H4 (cell line): ENCODE data around the gene RNF126. TPM values are rescaled to one million over a fixed set of nuclear protein-coding genes. Genes with fewer than 3 reads are reported as not detected.

Source experiments
- DNase-seq: peaks from one replicate; pipeline ENCODE4 v3.0.0-alpha.2; 2015; ENCODE audit warnings: low spot score
- total RNA-seq: library from RNA; depleted of rRNA; stranded (reverse); fragments of >200 nt; shearing (Covaris generic); gene quantifications from 2 replicates; pipeline ENCODE4 v1.2.3, GENCODE V29; 2014

RNF126 gene
- total RNA-seq, 1 experiment from 2014 or later, result 23.8 TPM

DNA sequence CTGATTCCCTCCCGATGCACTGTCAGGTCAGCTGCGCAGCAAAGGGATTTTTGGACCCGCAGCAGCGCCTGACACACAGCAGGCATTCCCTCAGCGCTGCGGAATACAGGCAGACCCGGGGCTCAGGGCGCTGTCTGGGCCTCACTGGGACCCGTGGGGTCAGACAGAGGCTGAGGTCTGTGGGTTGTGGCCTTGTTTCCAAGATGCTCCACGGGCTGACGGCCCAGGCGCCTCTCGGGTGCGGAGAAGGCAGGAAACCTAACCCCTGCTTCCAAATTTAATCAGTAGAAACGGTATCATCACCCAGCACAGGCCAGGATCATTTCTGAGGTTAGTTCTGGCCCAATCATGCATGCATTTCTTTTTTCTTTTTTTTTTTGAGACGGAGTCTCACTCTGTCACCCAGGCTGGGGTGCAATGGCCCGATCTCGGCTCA is 686 bp upstream of the RNF126 start:
- DNase-seq, result no peak

DNA sequence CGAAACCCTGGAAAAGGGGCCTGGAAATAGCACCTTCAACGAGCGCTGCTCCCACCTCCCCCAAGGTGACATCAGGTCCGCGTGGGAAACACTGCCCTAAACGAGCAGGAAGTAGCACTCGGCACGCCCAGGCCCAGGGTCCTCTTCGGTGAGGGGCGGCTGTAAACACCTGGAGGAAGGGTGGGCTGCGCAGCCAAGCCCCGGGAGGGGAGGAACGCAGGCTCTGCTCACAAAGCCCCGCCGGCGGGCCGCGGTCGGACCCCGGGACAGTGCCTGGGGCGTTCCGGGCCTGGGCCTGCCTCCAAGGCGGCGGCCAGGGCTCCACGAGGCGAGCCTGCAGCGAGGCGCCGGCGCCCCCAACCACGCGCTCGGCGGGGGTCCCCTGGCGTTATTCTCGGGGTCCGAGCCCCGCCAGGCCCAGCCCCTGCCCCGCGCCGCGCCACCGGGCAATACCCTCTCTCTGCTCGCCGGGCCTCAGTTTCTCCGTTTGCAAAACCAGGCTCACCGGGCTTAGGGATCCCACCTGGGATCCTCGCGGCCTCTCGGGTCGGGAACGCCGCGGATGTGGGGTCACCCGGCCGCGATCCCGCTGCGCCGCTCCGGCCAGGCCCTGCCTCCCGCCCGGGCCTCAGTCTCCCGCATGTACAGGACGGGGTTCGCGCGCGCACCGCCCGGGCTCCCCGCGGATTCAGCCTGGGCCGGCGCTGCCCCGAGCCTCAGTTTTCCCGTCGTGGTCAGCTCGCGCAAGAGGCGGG is 630 bp downstream of the RNF126 start:
- no peak for DNase-seq

DNA sequence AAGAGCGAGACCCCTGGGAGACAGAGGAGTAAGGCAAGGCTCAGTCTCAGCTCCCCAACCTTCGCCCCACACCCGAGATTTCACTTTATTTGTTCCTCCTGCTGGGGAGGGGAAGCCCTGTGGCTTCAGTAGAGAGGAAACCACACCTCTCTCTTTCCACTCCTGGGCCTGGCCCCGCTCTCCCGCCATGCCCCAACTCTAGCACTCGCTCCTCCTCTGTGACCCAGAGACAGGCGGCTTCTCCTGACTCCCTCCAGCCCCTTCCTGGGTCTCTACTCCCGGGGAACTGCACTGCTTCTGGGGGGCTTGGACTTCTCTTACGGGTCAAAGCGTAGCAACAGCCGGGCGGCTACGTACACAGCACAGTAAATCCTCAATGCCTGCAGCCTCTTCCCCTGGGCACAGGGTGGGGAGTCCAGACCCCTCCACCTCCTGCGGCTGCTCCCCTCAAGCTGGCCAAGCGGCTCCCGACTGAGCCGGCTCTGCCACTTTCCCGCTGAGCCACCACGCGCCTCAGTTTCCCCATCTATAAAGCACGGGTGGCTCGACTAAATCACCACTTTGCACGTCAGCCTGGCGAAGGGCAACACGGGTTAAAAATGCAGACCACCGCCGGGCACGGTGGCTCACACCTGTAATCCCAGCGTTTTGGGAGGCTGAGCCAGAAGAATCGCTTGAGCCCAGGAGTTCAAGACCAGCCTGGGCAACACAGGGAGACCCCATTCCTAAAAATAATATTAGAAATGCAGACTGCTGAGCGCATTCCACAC is 1.4 kb downstream of the RNF126 start:
- DNase-seq, result no peak

DNA sequence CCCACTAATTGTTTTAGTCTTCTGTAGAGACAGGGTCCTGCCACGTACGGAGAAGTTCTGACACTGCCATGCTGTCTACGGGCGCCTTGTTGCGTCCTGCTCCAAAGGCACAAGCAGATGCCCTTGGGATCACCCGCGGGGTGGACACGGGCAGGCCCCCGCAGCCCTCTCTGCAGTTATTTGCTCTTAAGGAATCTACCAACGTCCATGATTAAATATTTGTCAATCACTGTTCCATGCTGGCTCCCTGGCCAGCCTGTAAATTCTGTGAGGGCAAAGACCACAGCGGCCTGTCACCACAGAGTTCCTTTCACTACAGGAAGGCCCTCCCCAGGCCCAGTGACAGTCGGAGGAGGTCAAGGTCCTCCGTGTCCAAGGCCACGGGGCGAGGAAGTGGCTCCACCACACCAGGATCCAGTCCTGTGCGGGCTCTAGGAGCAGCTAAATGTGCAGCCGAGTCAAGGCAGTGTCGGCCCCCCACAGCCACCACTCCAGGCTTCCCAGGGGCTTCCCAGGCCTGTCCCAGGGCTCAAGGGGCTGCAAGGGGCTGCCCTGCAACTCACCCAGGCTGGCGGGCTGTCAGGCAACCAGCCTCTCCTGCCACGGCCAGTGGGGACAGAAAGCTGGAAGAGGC is 2.1 kb downstream of the RNF126 start:
- no peak for DNase-seq

DNA sequence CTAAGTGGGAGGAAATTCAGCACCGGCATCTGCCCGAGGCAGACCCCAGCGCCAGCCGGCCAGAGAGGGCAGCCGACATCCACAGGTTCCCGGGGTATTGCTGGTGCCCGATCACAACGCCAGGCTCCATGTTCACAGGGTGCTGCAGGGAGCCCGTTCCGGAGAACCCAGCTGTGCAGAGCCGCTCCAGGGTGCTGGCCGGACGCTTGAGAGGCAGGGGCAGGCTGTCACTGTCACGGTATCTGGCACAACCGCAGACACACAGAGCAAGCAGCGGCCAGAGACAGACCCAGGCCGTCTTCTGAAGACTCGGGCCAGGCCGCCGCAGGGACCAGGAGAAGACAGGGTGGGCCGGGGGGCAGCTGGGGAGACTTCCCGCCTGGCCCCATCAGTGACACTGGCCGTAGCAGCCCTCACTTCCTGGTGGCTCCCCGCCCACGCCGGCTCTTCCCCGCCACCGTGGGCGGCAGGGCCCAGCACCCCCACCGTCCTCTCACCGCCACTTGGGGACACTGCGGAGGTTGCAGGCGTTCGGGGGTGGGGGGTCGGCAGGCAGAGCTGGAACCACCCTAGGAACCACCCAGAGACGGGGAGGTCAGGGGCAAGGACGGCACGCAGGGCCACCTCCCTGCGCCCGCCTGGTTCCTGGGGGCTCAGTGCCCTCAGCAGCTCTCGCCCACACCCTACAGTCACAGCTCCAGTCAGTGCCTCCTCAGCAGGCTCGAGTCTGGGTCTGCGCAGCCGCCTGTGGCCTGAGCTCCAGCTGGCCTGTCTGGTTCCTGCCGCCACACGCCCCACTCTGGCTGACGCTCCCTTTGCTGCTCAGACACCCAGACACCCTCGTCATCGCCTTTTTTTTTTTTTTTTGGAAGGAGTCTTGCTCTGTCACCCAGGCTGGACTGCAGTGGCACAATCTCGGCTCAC is 3.8 kb downstream of the RNF126 start:
- DNase-seq, result no peak

DNA sequence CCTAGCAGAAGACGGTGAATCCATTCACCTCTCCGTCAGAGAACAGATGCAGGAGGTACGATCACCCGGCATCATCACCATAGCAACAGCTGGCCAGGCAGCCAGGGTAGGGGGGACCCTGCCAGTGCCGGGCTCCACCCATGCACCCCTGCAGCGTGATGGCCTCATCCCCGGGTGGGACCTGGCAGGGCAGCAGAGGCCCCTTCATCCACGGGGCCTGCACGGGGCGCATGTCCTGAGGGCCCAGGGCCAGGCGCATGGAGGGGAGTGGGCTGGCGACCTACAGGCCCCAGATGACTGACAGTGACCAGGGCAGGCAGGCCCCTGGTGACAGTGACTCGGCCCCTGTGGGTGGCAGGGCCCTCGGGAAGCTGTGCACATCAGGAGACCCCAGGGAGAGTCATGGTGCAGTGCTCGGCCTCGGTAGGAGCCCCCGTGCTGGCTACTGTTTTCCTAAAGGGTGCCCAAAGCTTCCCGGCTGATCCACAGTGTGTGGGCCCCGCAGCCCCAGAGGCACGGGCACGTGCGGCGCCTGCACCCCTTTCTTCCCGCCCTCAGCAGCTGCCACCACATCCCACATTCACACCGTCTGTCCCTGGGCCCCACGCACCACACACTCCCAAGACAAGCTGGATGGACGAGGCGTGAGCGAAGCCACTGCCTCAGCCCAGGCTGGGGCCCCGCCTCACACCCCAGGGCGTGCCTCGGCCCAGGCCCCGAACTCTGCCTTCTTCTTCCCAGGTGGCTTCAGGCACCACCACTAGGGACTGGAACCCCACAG is 4.8 kb downstream of the RNF126 start:
- DNase-seq, result no peak

DNA sequence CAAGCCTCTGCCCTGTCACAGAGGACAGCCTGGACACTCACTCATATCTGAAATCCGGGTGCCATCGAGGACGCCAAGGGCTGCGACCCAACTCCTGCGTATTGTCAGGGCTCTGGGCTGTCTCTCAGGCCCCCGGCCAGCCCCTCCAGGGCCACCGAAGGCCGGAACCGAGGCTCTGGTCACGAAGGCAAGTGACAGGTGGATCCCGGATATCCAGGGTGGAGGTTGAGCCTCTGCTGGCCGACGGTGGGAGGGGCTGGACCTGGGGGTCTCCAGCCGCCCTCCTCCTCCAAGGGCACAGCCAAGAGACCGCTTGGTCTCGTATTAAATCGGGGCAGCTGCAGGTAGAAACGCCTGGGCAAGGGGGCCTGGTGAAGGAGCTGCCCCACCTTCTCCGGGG is 5.4 kb downstream of the RNF126 start:
- no peak for DNase-seq

DNA sequence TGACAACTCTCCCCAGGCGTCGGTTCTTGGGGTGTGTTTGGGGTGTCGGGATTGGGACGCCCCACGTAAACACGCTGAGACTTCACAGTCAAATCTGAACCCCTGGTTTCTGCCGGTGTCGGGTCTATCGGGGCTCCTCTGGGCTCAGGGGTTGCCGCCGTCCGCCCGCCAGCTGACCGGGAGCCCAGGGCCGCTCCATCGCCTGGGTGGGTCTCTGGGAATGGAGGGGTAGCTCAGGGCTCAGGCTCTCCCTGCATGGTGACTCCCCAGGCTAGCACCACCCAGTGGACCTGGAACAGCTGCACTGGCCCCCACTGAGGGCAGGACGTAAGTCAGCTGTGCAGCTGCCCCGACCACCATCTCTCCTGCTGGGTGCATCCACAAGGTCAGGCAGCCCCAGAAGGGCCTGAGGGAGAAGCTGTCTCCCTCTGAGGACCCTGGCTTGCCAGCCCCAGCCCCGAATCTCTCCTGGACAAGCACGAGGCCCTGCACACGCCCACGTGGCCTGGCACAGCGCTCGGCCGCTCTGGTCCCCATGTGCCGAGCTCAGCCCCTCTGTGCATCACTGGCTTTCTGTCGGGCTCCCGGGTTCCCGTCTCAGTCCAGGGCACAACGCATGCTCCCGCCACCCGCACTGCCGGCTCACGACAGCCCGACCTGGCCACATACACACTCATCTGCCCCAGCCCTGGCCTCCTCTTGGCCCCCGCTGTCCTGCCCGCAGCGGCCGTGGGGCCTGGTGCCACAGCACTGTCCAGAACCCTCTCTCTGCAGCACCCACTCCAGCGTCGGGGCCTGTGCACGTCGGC is 6.1 kb downstream of the RNF126 start:
- no peak for DNase-seq

DNA sequence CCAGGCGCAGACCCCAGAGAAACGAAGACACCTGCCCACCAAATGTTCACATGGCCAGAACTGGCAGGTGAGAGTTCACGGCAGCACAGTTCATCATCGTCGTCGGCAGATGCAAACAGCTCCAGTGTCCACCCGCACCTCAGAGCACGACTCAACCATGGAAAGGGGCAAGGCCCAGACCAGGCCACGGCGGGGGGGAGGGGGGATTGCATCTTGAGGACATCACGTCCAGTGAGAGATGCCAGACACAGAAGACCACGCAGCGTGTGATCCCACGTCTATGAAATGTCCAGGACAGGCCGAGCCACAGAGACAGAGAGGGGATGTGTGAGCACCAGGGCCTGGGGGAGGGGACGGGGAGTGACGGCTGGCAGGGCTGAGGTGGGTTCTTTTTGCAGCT is 7.3 kb downstream of the RNF126 start:
- no peak for DNase-seq

DNA sequence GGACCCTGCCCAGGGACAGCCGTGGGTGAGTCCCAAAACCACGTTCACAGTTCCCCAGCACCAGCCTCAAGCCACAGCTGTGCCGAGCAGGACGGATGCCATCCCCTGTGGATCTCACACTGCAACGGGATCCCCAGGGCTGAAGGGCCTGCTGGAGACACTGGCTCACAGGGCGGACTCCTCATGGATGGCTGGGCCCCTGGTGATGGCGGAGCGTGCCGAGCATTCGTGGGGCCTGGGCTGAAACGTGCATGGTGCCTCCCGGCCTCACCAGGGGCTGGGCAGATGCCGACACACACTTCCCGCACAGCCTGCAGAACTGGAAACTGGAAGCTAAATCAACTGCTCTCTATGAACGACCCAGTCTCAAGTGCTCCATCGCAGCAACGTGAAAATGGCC is 9.6 kb downstream of the RNF126 start:
- DNase-seq, result no peak

DNA sequence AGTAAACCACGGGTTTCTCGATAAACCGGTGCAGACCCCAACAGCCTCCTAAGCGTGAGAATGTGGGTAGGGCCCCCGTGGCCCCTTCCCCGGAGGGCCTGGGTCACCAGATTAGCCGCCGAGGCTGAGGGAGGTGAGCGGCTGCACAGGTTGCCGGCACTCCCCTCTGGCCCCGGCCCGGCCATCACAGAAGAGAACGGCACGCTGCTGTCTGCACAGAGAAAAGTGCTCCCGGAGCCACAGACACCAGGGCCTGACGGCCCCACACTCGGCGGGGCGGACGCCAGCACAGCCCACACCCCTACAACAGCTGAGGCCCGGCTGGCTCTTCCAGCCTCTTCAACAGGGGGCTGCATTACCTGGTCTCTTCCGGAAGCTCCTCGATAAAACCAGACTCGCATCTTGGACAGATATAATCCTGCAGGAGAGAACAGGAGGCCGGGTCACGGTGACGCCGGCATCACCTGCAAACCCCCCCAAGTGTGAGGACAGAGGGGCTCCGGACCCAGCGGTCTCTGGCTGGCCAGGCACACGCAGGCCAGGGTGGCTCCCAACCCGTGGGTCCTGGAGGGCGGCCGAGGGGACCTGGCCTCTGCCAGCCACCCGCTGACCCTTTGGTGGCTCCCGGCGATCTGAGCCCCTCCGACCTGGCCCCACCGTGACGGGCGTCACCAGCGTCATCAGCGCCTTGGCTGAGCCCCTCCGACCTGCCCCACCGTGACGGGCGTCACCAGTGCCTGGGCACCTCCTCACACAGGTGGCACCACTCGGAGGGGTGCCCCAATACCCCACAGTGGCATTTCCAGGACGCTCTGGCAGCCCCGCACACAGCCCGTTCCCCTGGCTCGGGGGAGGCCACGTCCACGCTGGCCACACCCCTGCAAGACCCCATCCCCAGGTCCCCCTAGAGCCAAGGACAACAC is 10.3 kb downstream of the RNF126 start:
- DNase-seq, result no peak

DNA sequence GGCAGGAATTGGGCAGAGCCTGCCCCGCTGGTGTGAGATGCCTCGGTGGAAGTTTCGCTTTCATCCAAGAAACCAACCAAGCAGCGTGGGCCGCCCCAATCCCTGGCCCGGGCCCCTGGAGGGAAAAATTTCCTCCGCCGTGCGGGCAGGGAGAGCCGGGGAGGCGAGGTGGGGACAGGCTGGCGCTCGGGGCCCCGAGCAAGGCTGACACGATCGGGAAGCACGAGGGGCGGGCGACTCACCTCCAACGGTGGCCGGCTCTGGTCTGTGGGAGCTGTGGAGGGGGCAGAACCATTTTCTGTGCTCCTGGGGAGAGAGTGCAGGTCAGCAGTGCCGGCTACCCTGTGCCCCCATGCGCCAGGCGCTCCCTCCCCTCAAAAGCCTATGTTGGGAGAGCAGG is 11.0 kb downstream of the RNF126 start:
- no peak for DNase-seq

DNA sequence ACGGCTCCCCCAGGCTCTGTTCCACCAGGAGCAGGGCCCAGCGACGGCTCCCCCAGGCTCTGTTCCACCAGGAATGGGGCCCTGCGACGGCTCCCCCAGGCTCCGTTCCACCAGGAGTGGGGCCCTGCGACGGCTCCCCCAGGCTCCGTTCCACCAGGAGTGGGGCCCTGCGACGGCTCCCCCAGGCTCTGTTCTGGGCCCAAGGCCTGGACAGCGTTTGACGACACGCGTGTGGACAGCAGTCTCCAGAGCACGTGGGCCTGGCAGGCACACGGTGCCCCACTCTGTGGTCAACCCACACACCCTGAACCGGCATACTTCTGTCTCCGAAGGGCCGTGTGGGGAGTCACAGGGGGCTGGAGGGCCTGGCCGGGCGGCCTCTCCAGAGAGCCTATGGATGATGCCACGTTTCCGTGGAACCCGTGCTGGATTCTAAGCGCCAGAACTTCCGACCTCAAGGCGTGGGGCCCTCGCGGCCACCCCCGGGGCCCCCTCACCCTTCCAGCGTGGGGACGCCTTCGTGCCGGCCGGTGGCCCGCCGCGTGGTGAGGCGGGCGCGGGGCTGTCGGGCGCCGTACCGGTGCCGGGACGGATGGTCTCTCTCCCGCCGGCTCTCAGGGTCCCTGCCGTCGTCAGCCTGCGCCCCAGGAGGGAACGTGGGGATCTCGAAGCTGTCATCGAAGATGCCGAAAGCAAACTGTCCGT is 11.7 kb downstream of the RNF126 start:
- DNase-seq, result no peak

DNA sequence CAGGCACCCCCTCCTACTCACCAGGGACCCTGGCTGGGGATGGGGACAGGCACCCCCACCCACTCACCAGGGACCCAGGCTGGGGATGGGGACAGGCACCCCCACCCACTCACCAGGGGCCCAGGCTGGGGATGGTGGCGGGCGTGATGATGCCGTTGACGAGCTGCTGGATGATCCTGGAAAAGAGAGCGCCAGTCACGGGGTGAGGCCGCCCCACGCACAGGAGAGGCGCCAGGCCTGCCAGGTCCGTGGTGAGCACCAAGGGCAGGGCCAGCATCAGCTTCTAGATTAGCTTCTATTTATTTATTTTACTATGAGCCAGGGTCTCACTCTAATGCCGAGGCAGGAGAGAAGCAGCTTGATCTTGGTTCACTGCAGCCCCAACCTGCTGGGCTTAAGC is 12.9 kb downstream of the RNF126 start:
- DNase-seq, result no peak

DNA sequence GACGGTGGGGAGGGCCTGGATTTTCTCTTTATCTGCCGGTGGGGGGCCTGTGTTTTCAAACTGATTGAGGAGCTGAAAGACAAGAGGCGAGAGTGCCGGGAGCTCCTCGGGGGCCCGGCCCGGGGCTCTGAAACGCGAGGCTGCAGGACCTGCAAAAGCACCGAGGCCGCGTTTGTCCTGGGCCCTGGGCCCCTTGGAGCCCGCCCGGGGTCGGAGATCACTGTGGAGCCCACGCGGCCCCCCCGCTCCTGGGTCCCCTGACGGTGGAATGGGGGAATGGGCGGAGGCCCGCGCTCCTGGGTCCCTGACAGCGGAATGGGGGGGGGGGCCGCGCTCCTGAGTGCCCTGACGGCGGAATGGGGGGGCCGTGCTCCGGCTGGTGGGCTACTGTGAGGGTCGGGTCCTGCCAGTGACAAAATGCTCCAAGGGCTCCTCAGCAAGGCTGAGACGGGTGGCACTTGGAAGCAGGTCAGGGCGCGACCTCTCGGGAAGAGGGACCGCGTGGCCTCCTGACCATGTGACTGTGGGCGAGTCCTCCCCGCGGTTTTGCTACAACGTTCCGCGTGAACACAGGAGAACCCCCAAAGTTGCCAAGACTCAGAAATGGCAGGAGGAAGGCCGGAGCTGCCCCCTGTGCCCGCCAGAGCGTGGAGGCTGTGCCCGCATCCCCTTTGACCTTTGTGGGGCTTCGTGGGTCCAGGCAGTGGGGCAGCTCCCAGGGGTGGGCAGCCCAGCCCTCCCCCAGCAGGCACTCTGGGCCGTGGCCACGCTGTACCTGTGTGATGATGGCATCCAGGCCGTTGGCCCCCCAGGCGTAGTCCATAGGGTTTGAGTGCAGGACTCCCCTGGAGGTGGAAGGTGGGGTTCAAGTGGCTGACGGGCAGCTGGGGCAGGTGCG is 13.9 kb downstream of the RNF126 start:
- DNase-seq, result no peak

DNA sequence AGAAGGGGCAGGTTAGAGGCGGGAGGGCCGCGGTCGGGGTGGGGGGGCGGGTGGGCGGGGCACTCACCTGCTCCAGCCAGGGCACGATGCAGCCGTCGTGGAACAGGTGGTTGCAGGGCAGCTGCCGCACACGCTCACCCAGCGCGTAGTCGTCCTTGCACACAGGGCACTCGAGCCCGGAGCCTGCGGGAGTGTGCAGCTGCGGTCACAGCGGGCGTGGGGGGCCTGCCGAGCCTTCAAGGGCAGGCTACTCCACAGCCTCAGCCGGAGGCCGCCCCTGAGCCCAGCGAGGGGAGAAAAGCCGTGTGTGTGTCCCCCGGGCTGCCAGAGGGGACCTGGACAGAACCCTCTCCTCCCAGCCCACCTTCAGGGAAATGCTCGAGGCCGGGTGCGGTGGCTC is 14.7 kb downstream of the RNF126 start:
- DNase-seq, result no peak

DNA sequence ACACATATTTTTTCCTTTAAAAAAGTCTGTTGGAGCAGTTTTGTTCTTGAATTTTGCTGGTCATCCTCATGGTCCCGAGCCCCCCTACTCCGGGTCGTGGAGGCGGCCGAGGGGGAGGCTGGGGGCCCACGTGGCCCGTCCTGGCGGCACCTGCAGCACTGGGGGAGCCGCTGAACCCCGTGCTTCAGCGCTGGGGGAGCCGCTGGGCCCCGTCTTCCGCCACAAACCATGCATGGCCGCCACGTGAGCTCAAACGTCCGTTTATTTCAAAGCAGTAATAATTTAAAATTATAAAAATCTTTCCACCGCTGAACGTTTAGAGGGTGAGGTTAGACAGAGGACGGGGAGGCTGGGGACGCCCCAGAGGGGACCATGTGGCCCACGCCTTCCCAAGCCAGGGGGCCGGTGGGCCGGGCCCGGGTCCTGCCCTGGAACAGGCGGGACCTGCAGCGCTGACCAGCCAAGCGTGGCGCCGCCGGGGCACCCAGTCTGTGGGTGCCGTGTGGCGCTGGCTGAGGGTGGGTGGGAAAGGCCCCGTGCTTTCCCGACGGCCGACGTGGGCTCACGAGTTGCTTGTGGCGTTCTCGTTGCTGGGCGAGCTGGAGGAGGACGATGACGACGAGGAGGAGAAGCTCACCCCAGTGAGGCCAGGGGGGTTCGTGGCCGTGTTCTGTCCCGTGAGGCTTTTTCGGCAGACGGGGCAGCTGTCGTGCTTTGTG is 15.3 kb downstream of the RNF126 start:
- no peak for DNase-seq
